SK-N-SH (cell line): ENCODE data around the gene SH3PXD2A. TPM values are rescaled to one million over a fixed set of nuclear protein-coding genes. Genes with fewer than 3 reads are reported as not detected.

ENCODE experiments used
- CTCF ChIA-PET: fragments of 300-600, 350-600 bp; formaldehyde crosslinking; extraction: SDS; loops from one replicate; lab custom pipeline; 2021; lab: Yijun Ruan, JAX
- POLR2A ChIA-PET: fragments of 350-600 bp; sonication (Branson Sonifier 250); formaldehyde crosslinking; extraction: SDS; loops from one replicate; lab custom pipeline; 2020; ENCODE audit warnings: antibody characterized with exemption, inconsistent platforms; lab: Yijun Ruan, JAX
- DNase-seq: peaks from one replicate; pipeline ENCODE4 v3.0.0; 2012
- H2AFZ ChIP-seq: fragments of 200-600 bp; sonication (generic); 2 replicates; pipeline ENCODE4 v1.8.1; 2016; ENCODE audit warnings: antibody characterized with exemption, mild to moderate bottlenecking, low read depth
- H3F3A ChIP-seq: fragments of 200-600 bp; sonication (generic); replicated peaks from 2 replicates; pipeline ENCODE3; 2016; ENCODE audit warnings: antibody characterized with exemption, mild to moderate bottlenecking; ENCODE audit not compliant: insufficient read depth
- H3K27ac ChIP-seq, 2 experiments: fragments of 200-500 bp in 1 of 2; fragments of 200-600 bp in 1 of 2; sonication (Bioruptor generic) in 1 of 2; sonication (generic), shearing (Covaris generic) in 1 of 2; 2 replicates each; pipeline versions ENCODE4 v1.5.1 to v1.6.1; 2014 to 2016; ENCODE audit warnings: low read depth in 2 of 2, inconsistent platforms in 1 of 2, low read length in 1 of 2, mild to moderate bottlenecking in 1 of 2, mixed read lengths in 1 of 2
- H3K27me3 ChIP-seq: fragments of 200-600 bp; sonication (generic), shearing (Covaris generic); 2 replicates; pipeline ENCODE4 v1.6.1; 2016; ENCODE audit warnings: mixed run types; ENCODE audit not compliant: insufficient read depth
- H3K36me3 ChIP-seq, 2 experiments: fragments of 200-500 bp in 1 of 2; fragments of 200-600 bp in 1 of 2; sonication (Bioruptor generic) in 1 of 2; sonication (generic) in 1 of 2; replicated peaks in 1 of 2; 2 replicates each; pipeline versions ENCODE3 to v1.5.1; 2014 to 2016; ENCODE audit warnings: low read length in 1 of 2, mild to moderate bottlenecking in 1 of 2; ENCODE audit not compliant: insufficient read depth in 2 of 2, control insufficient read depth in 1 of 2
- H3K4me1 ChIP-seq, 2 experiments: fragments of 200-500 bp in 1 of 2; fragments of 200-600 bp in 1 of 2; sonication (Bioruptor generic) in 1 of 2; sonication (generic), shearing (Covaris generic) in 1 of 2; 2 replicates each; pipeline versions ENCODE4 v1.5.1 to v1.6.1; 2014 to 2016; ENCODE audit warnings: low read depth in 1 of 2, low read length in 1 of 2, mixed run types in 1 of 2; ENCODE audit not compliant: insufficient read depth in 2 of 2, control insufficient read depth in 1 of 2
- H3K4me2 ChIP-seq: fragments of 200-600 bp; sonication (generic), shearing (Covaris generic); 2 replicates; pipeline ENCODE4 v1.6.1; 2017; ENCODE audit warnings: mixed run types
- H3K4me3 ChIP-seq, 2 experiments: fragments of 200-500 bp in 1 of 2; fragments of 200-600 bp in 1 of 2; sonication (Bioruptor generic) in 1 of 2; sonication (generic), shearing (Covaris generic) in 1 of 2; 2 replicates each; pipeline versions ENCODE4 v1.5.1 to v1.8.1; 2014 to 2016; ENCODE audit warnings: low read depth in 2 of 2, inconsistent platforms in 1 of 2, low read length in 1 of 2, mild to moderate bottlenecking in 1 of 2, mixed read lengths in 1 of 2, moderate library complexity in 1 of 2
- H3K79me2 ChIP-seq: fragments of 200-600 bp; sonication (generic); 2 replicates; pipeline ENCODE4 v1.8.1; 2017; ENCODE audit warnings: mild to moderate bottlenecking; ENCODE audit not compliant: insufficient read depth
- H3K9ac ChIP-seq: fragments of 200-600 bp; sonication (generic); 2 replicates; pipeline ENCODE4 v1.6.1; 2017; ENCODE audit warnings: mixed run types
- H3K9me2 ChIP-seq: fragments of 200-600 bp; sonication (generic); 2 replicates; pipeline ENCODE4 v1.6.1; 2017; ENCODE audit warnings: mixed run types
- H3K9me3 ChIP-seq: fragments of 200-600 bp; sonication (generic); 2 replicates; pipeline ENCODE4 v1.6.1; 2017; ENCODE audit warnings: mixed run types, mild to moderate bottlenecking, moderate library complexity
- H4K20me1 ChIP-seq: fragments of 200-600 bp; sonication (generic); 2 replicates; pipeline ENCODE4 v1.6.1; 2017; ENCODE audit warnings: mild to moderate bottlenecking, mixed run types; ENCODE audit not compliant: insufficient read depth
- CHD2 ChIP-seq: fragments of 150-350 bp; IDR thresholded peaks from 2 replicates; pipeline ENCODE4 v1.6.1; 2018; ENCODE audit warnings: low read length; ENCODE audit not compliant: partially characterized antibody
- FOXJ3 ChIP-seq: sonication (generic); formaldehyde crosslinking; IDR thresholded peaks from 2 replicates; pipeline ENCODE4 v1.5.1; 2020; ENCODE audit warnings: mild to moderate bottlenecking, missing genetic modification reagents
- FOXM1 ChIP-seq: IDR thresholded peaks from 2 replicates; pipeline ENCODE4 v1.4.0; 2012; ENCODE audit warnings: low read depth, mild to moderate bottlenecking
- GATA2 ChIP-seq: sonication (generic); formaldehyde crosslinking; IDR thresholded peaks from 2 replicates; pipeline ENCODE4 v1.5.0; 2020; ENCODE audit warnings: mild to moderate bottlenecking, missing genetic modification reagents
- IRF3 ChIP-seq: fragments of 150-350 bp; IDR thresholded peaks from 2 replicates; pipeline ENCODE4 v1.6.1; 2016; ENCODE audit warnings: mild to moderate bottlenecking, low read depth, low read length
- JUND ChIP-seq: IDR thresholded peaks from 2 replicates; pipeline ENCODE4 v1.4.0; 2012
- MAX ChIP-seq: IDR thresholded peaks from 2 replicates; pipeline ENCODE4 v1.4.0; 2012; ENCODE audit warnings: low read depth
- MEF2A ChIP-seq: IDR thresholded peaks from 2 replicates; pipeline ENCODE4 v1.4.0; 2012; ENCODE audit warnings: low read depth, borderline replicate concordance
- MXI1 ChIP-seq: IDR thresholded peaks from 2 replicates; pipeline ENCODE4 v1.6.1; 2012; ENCODE audit warnings: mild to moderate bottlenecking, low read depth, low read length, improper control_type of control experiment
- NFIC ChIP-seq: IDR thresholded peaks from 2 replicates; pipeline ENCODE4 v1.4.0; 2012; ENCODE audit warnings: borderline replicate concordance
- NRF1 ChIP-seq: IDR thresholded peaks from 2 replicates; pipeline ENCODE4 v1.6.1; 2012; ENCODE audit warnings: low read depth, mild to moderate bottlenecking, low read length
- PBX3 ChIP-seq: IDR thresholded peaks from 2 replicates; pipeline ENCODE4; 2012
- POLR2AphosphoS5 ChIP-seq: IDR thresholded peaks from 2 replicates; pipeline ENCODE4 v1.6.1; 2012; ENCODE audit warnings: low read depth, low read length
- RCOR1 ChIP-seq: fragments of 150-350 bp; IDR thresholded peaks from 2 replicates; pipeline ENCODE4 v1.6.1; 2017; ENCODE audit warnings: antibody characterized with exemption, low read length
- REST ChIP-seq: IDR thresholded peaks from 2 replicates; pipeline ENCODE4 v1.6.1; 2012; ENCODE audit warnings: mild to moderate bottlenecking, low read depth, low read length, moderate library complexity
- RFX5 ChIP-seq: IDR thresholded peaks from 2 replicates; pipeline ENCODE4 v1.6.1; 2012; ENCODE audit warnings: mild to moderate bottlenecking, improper control_type of control experiment, low read length
- SIN3A ChIP-seq: IDR thresholded peaks from 2 replicates; pipeline ENCODE4 v1.6.1; 2012; ENCODE audit warnings: low read depth, mild to moderate bottlenecking, low read length, moderate library complexity, borderline replicate concordance
- SMC3 ChIP-seq: IDR thresholded peaks from 2 replicates; pipeline ENCODE4 v1.6.1; 2012; ENCODE audit warnings: low read depth, low read length, improper control_type of control experiment
- TAF1 ChIP-seq: IDR thresholded peaks from 2 replicates; pipeline ENCODE4 v1.6.1; 2012; ENCODE audit warnings: low read depth, mild to moderate bottlenecking, low read length, moderate library complexity, borderline replicate concordance
- USF1 ChIP-seq: IDR thresholded peaks from 2 replicates; pipeline ENCODE4 v1.4.0; 2012; ENCODE audit warnings: low read depth, borderline replicate concordance
- USF2 ChIP-seq: fragments of 150-350 bp; IDR thresholded peaks from 2 replicates; pipeline ENCODE4 v1.6.1; 2017; ENCODE audit warnings: antibody characterized with exemption, low read length, low read depth, borderline replicate concordance
- YY1 ChIP-seq: IDR thresholded peaks from 2 replicates; pipeline ENCODE4 v1.4.0; 2012; ENCODE audit warnings: low read depth, mild to moderate bottlenecking
- WGBS: methylation state at CpG from one replicate; pipeline ENCODE4 v1.1.6; 2017; ENCODE audit warnings: low lambda C conversion rate; 5-methylcytosine and 5-hydroxymethylcytosine counted together
- polyA plus RNA-seq, 3 experiments: library from polyadenylated mRNA; depleted of rRNA; stranded (reverse); fragments of >200 nt; gene quantifications; 2 replicates each; pipeline ENCODE4 v1.2.3, GENCODE V29; 2012

SH3PXD2A gene
- polyA plus RNA-seq, 1 of the 3 experiments (the other 2 are of a cell fraction), result 2.5 TPM

GRCh38 chr10:103859161-103860086 is 4.0 kb upstream of the SH3PXD2A start (continued):
- TF ChIP-seq PBX3 (no peak), NFIC (no peak), FOXJ3 (CRISPR knock-in tag) (no peak), MXI1 (no peak), NRF1 (no peak), SMC3 (peak; percentile 81), USF1 (no peak), POLR2AphosphoS5 (no peak), CHD2 (peak; percentile 37), TAF1 (no peak)
- TF ChIP-seq, all 33 proteins: peak for 4

GRCh38 chr10:103858360-103858759 is 3.0 kb upstream of the SH3PXD2A start:
- H3K4me2 ChIP-seq, result no peak overlapping the region

More at GRCh38 chr10:103858360-103858759, 3.0 kb upstream of the SH3PXD2A start:
- Histone ChIP-seq H3K27ac (no peak overlapping the region), H3K9me3 (no peaks in the 10 kb centered on the region)
- TF ChIP-seq TAF1 (no peak), NRF1 (no peak), REST (no peak), GATA2 (CRISPR knock-in tag) (no peak), RFX5 (no peak), SIN3A (no peak), YY1 (no peak), IRF3 (no peak), NFIC (no peak), JUND (no peak), MEF2A (no peak), MAX (no peak), FOXM1 (no peak), RCOR1 (no peak), USF2 (no peak)
- TF ChIP-seq, all 33 proteins: peak for 0
- no peak overlapping the region for H2AFZ ChIP-seq
- no peaks in the 10 kb centered on the region for H3K9me2 ChIP-seq
- ChIA-PET CTCF (interaction anchor here (0.7 to 9.7 kb wide), 18 partner anchors 10 to 255 kb away, joined by 3 to 169 read pairs (median 5); no protein-coding TSS in a partner anchor), POLR2A (no interaction called here)
- H3K9ac ChIP-seq, result no peak overlapping the region
- H3F3A ChIP-seq, result peaks cover 4% of the 10 kb centered on the region
- H4K20me1 ChIP-seq, result no peaks in the 10 kb centered on the region
- H3K79me2 ChIP-seq, result peaks cover 18% of the 10 kb centered on the region; the same call in 1 of the 2 replicates
- H3K36me3 ChIP-seq, result no peaks in the 10 kb centered on the region
- H3K27me3 ChIP-seq, result no peaks in the 10 kb centered on the region
- no peak overlapping the region for H3K4me3 ChIP-seq
- no peak for DNase-seq
- H3K4me1 ChIP-seq, result peaks cover 0 to 29% of the 10 kb centered on the region in 2 experiments; a peak in 2 of 4 replicates
- 86% methylated on average over 5 of the region's 5 CpGs for WGBS
